NCI-H1105 (cell line): ENCODE data around the gene RIC1.
"Not testable (repeated sequence)": the region's sequence is repeated elsewhere in the genome, so short reads cannot be mapped to it uniquely, and the experiment has no call there.

Source experiments
- DNase-seq: peaks from one replicate; lab custom pipeline; 2025; lab: John Stamatoyannopoulos, UW

The RIC1 gene, protein sequence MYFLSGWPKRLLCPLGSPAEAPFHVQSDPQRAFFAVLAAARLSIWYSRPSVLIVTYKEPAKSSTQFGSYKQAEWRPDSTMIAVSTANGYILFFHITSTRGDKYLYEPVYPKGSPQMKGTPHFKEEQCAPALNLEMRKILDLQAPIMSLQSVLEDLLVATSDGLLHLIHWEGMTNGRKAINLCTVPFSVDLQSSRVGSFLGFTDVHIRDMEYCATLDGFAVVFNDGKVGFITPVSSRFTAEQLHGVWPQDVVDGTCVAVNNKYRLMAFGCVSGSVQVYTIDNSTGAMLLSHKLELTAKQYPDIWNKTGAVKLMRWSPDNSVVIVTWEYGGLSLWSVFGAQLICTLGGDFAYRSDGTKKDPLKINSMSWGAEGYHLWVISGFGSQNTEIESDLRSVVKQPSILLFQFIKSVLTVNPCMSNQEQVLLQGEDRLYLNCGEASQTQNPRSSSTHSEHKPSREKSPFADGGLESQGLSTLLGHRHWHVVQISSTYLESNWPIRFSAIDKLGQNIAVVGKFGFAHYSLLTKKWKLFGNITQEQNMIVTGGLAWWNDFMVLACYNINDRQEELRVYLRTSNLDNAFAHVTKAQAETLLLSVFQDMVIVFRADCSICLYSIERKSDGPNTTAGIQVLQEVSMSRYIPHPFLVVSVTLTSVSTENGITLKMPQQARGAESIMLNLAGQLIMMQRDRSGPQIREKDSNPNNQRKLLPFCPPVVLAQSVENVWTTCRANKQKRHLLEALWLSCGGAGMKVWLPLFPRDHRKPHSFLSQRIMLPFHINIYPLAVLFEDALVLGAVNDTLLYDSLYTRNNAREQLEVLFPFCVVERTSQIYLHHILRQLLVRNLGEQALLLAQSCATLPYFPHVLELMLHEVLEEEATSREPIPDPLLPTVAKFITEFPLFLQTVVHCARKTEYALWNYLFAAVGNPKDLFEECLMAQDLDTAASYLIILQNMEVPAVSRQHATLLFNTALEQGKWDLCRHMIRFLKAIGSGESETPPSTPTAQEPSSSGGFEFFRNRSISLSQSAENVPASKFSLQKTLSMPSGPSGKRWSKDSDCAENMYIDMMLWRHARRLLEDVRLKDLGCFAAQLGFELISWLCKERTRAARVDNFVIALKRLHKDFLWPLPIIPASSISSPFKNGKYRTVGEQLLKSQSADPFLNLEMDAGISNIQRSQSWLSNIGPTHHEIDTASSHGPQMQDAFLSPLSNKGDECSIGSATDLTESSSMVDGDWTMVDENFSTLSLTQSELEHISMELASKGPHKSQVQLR (N-terminal part only)

DNA sequence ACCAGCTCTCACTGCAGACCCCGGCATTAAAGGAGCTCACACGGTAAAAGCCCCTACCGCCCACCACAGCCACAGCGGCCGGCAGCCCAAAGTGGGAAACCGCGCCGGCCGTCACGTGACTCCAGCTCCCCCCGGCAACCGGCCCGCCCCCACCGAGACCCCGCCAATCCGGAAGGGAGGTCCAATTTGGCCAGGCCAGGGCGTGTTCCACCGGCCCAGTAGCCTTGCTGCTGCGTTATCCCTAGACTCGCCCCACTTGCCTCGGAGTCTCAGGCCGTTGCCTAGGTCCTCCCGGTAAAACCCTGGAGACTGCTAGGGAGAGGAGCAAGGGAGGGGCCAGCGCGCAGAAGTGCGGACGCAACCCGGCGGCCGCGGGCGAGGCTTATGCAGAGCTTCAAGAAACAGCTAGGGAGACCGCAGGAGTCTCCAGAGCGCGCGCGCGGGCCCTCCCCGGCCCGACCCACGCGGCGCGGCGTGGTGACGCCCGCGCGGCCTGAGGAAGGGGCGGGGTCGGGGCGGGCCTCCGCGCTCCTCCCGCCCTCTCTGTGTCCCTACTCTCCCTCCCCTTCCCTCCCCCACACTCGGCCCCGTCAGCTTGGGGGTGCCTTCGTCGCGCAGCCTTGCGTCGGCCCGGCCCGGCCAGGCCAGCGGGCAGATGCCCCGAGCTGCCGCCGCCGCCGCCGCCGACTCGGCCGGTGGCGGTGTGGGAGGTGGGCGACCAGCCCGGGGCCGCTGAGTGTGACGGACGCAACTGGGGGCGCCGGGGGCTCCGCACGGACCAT is at the start of gene RIC1:
TSS of gene RIC1 (plus strand) at position 578 of the 782 bp plus-strand sequence. CDS start at position 781, 203 bp downstream.
- DNase-seq, result peak; percentile 90

DNA sequence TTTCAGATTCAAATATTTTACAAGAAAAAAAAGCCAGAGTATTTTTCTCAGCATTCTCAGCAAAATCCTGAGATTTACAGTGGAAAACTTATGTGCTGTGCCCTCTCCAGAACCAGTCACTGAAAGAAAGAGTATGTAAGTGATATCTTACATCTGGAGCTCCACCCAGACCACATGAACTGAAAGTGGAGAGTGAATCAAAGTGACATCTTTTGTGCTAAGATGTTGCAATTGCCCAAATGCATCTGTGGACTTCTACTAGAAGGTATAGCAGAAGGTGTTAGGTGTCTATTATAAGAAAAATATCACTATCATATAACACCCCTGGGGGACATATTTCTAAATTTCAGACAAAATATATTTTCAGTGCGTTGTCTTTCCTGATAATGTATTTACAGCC is 49.0 kb upstream of the RIC1 start:
- DNase-seq, result no peak

DNA sequence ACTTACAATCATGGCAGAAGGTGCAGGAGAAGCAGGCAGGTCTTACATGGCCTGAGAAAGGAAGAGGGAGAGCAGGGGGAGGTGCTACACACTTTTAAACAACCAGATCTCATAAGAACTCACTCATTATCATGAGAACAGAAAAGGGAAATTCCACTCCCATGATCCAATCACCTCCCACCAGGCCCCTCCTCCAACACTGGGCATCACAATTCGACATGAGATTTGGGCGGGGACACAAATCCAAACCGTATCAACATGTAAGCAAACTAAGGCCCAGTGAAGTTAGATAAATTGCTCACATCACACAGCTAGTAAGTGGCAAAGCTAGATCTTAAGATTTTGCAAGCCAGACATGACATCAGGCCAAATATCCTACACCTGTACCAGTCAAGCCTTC is 48.3 kb upstream of the RIC1 start:
- DNase-seq, result no peak

DNA sequence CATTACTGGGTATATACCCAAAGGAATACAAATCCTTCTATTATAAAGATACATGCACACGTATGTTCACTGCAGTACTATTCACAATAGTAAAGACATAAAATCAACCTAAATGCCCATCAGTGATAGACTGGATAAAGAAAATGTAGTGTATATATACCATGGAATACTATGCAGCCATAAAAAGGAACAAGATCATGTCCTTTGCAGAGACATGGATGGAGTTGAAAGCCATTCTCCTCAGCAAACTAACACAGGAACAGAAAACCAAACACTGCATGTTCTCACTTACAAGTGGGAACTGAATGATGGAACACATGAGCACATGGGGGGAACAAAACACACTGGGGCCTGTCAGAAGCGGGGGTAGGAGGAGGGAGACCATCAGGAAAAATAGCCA is 47.2 kb upstream of the RIC1 start:
- not testable (repeated sequence) for DNase-seq

DNA sequence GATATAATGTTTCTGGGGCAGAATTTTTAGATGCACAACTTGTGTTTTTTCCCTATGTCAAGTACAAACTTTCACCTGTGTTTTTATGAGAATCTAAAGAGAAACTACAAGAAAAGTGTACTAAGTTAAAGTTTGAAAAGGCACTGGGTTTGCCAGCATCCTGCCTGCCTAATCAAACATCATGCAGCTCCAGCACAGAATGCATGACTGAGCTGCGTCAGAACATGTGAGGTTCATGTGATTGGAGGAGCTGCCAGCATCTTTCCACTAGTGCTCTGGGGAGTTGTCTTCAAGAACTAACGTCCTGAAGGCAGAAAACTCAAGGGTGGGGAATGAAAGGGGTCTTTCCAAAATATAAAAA is 46.1 kb upstream of the RIC1 start:
- no peak for DNase-seq

DNA sequence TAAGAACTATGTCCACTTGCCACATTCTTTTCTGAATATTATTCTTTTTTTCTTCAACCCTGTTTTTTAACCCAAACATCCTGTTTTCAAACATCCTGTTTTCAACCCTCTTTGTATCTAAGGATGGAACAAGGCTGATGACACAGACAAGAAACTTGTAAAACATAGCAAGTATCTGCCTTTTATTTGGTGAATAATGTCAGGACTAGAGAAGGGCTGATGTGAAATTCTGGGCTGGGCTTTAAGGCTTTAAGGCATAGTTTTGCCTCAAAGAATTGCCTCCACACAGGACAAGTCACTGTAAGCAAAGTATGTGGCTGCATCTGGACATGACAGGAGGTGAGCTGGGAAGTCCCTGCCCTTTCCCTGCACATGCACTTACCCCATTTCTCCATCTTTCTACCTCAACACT is 42.5 kb upstream of the RIC1 start:
- DNase-seq, result no peak

DNA sequence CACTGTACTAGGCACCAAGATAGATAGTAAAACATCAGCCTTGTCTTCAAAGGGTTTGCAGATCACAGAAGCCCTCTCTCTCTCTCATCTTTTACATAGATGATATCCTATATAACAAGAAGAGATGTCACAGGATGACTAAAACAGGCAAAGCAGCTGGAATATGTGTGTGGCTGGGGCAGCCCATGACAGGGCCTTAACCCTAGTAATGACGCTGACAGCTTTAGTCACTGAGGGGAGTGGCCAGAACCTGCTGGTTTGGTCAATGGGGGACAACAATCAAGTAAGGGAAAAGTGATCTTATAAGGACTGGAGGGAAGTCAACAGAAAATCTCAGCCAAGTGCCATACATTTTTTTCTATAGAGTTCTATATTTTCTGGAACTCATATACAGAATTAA is 41.9 kb upstream of the RIC1 start:
- DNase-seq, result no peak

DNA sequence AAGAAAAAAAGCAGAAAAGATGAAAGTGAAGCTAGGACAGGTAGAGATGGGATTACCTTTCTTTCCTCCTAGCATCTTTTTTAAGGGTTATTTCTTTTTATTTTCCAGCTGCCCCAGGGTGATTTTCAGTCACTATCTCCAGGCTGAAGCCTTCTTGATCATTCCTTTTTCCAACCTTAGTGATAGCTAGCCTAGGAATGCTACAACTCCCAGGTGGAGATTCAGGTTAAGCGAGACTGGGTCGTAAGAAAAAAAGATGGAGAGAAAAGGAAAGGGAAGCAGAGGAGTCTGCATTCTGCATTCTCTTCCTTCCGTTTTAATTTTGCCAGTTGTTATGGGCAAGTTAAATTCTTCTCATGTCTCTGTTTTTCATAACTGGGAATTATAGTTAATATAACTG is 36.7 kb upstream of the RIC1 start:
- no peak for DNase-seq

DNA sequence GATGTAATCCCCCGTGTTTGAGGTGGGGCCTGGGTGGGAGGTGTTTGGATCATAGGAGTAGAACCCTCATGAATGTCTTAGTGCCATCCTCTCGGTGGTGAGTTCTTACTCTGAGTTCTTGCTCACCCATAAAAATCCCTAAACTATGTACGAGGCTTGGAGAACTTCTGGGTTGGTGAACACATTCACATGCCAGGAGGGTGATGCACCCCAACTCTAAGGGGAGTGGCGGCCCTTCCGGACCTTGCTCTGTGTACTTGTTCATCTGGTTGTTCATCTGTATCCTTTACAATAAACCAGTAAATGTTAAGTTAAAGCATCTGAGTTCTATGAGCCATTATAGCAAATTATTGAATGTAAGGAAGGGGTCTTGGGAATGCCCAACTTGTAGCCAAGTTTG is 36.0 kb upstream of the RIC1 start:
- DNase-seq, result no peak

DNA sequence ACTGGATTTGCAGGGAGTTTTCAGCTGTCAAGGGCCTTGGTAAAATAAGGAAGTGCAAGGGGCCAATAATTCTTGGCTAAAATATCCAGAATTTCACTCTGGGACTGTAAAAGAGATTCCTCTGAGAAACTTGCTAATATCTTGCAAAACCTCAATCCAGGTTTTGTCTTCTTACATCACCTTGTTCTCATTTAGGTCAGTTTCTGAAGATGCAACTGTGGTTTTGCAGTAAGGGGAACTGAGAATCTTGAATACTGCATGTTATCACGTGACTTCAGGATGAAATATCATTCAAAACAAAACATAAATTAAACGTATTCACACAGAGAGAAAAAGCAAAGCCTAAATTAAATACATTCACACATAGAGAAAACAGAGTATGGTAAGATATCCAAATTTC is 35.0 kb upstream of the RIC1 start:
- DNase-seq, result no peak

DNA sequence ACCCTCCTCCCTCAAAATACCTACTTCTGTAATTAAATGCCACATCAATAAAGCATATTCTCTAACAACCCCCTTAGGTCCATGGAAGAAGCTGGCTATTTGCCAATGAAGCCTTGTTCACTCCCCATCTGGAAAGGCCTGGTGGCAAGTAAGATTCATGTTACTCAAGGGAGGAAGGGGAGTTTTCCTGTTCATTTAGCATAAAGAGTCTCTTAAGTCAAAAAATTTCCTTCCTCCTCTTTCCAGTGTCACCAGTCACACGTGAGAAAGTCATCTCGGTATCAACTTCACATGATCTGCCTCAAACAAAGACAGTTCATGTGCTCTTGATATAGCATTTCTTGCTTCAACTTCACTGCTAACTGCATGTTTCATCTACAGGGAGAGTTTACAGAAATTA is 32.7 kb upstream of the RIC1 start:
- no peak for DNase-seq

DNA sequence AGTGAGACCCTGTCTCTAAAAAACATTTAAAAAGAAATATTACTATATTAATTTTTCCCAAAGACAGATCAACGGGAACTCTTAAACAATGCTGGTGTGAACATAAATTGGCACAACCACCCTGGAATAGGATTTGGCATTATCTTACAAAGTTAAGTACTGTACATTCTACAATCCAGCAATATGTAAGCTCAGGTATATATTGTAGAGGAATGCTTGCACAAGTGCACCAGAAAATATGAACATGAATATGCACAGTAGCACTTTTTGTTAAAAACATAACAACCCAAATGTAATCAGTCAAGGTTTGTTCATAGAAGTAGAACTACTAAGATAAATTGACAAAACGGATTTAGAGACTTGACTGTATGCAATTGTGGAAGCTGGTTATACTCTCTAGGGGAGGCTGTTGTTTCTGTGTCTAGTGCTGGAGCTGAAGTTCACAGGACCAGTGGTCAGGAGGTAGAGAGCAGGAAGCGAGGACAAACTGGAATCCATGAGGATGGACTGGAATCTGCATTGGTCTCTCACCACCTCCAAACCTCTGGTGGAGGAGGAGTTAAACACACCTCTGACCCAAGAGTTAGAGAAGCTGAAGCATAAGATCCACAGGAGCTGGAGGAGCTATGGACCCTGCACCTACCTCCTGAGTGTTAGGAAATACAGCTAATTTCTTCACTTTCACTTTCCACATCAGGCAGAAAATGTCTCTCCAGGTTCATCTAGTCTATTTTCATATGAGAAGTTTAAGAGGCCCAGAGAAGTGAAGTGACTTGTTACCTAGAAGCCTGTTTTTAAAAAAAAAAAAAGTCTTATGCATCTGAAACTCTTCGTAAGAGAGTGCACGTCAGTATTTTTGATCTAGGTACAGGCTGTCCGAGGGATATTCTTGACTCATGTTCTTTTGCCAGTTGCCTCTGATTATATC is 20.3 kb upstream of the RIC1 start:
- DNase-seq, result no peak

DNA sequence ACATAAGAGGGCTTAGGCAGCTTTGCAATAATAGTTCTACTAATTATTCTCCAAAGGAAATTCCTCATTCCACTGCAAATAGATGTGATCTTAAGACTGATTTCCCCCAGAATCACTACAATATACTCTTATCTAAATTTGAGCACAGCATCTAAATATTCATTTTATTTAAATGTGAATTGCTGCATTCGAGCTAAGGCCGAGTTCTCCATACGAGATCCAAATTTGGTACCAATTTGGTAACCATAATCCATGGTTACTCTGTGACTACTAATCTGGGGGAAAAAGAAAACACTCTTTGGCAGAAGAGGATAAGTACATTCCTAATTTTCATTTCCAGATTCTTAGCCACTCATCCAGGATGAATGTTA is 19.7 kb upstream of the RIC1 start:
- no peak for DNase-seq

DNA sequence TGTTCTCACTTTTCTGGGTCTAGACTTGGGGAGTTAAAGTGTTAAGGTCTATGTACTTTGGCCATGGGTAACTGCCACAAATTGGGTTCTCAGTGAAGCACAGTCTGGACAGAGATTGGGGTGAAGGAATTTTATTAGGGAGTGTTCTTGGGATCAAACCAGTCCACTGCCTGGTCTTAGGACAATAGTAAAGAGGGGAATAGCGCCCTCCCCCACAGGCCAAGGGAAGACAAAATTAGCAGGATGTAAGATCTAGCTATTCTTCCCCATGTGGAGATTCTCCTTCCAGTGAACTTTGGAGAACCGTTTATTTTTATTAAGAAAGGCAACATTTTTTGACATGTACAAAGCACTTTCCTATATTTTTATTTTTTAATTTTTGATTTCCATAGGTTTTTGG is 18.4 kb upstream of the RIC1 start:
- no peak for DNase-seq

DNA sequence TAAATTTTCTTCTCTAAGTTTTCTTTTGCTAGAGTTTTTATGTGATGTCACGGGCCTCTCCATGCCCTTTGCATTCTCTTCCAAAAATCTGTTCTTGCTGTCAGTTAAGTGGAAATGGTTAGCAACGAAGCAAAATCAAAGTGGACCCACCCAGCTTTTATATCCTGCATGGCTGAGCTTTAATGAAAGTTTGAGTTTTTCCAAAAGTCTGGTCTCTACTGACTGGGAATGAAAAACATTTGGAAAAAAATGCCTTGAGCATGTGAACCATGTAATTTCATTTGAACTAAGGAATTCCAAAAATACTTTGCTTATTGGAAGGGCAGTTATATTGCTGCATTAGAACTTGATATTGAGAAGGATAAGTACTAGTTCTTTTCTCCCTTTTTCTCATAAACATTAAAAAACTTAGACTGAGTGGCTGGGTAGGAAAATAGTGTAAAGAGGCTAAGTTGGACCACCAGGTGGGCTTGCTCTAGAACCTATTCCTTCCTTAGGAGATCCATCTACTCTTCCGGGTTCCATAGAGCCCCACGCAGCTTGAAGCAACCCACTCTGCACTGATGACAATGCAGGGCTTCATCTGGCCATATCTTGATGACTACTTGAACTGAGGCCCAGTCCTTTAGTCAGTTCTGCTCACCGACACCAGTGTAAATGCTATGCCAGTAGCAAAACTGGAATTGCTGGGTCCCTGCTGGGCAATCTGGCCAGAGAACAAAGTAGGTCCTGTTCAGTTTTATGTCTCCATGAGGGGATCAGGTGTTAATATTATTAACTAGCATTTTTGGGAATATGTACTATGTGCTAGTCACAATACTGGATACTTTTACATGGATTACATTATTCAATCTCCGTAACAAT is 17.4 kb upstream of the RIC1 start:
- DNase-seq, result no peak

DNA sequence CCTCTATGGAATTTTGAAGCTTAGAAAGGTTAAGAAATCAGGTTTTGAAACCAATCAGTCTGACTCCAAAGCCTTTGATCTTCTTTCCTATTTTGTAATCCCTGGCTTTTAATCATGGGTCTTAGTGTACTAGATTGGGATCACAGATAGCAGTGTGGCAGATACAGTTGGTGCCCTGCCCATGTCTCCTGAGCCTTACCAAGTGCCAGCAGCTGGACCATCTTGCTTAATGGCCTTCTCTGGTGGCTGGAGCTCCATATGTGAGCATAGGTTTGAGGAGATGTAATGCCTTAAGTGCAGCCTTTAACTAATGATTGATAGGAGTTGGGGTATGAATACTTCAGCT is 16.7 kb upstream of the RIC1 start:
- no peak for DNase-seq

DNA sequence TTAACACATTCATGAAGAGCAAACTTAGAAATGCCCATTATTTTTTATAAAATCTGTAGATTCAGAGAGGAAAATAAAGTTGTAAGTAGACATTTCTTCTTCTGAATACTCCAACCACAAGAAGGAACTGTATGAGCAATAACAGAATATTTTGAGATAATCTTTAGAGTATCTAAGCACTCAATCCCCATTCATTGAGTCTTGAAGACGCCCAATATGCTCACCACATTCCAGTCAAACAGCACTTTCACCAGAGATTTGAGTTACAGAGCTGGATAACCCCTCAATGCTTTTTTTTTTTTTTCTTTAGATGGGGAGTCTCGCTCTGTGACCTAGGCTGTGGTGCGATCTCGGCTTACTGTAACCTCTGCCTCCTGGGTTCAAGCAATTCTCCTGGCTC is 14.7 kb upstream of the RIC1 start:
- no peak for DNase-seq

DNA sequence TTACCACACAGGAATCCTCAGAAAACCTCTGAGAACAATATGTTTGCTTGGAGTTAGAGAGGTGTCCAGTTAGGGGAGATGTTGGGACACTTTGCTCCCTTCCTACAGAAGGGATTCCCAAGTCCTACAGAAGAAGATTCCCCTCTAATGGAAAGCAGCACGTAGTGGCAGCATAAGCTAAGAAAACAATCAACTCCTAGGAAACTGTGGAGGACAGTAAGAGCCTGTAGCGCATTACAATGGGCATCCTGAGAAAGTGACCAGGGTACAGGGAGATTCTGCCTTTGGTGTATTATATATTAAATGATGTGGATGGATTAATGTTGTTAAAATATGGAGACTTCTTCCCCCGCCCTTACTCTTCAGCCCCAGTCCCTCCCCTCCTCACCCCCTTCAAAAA is 13.9 kb upstream of the RIC1 start:
- no peak for DNase-seq

DNA sequence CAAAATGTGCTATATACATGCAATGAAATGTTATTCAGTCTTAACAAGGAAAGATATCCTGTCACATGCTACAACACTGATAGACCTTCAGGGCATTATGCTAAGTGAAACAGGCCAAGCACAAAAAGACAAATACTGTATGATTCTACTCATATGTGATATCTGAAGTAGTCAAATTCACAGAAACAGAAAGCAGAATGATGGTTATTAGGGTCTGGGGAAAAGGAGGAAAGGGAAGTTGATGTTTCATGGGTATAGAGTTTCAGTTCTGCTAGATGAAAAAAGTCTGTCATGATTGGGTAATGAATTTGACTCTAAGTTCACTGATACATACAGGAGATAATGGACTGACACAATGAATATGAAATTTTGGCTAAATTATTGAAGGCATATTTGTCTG is 11.2 kb upstream of the RIC1 start:
- DNase-seq, result no peak

DNA sequence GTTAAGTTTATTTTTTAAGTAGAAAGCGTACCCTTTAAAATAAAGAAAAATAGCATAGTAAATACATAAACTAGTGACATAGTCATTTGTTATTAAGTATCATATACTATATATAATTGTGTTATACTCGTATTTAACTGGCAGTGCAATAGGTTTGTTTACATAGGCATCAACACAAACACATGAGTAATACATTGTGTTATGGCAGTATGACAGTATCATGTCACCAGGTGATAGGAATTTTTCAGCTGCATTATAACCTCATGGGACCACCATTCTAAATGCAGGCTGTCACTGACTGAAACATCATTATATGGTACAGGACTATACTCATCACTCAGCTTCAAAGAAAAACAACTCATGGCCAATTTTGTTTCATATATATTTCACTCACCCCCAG is 8.4 kb upstream of the RIC1 start:
- no peak for DNase-seq
